Measurements from ENCODE around the gene PRRT1. TPM values are rescaled to one million over a fixed set of nuclear protein-coding genes. Genes with fewer than 3 reads are reported as not detected.

The PRRT1 gene
- total and polyA plus RNA-seq, 2 experiments from 2014 or later = 1.2 to 2.1 TPM

- Histone ChIP-seq H3K9me2 (ENCODE audit: insufficient read depth) (no peaks in the 10 kb centered on the region), H3K9me3 (ENCODE audit: low read depth) (no peaks in the 10 kb centered on the region), H4K20me1 (ENCODE audit: insufficient read depth) (no peaks in the 10 kb centered on the region), H3K27ac (peak overlapping the region; percentile 66; the same call in 1 of the 2 replicates), H3F3A (ENCODE audit: insufficient read depth) (no peaks in the 10 kb centered on the region; the same call in 1 of the 2 replicates), H3K4me1 (ENCODE audit: insufficient read depth) (peaks cover 28% of the 10 kb centered on the region), H3K9ac (peak overlapping the region; percentile 83; the same call in 1 of the 2 replicates), H2AFZ (peak overlapping the region; percentile 60), H3K4me2 (ENCODE audit: unreplicated experiment) (peak overlapping the region; percentile 90), H3K4me3 (peak overlapping the region; percentile 98), H3K36me3 (ENCODE audit: low read depth) (peaks cover 7% of the 10 kb centered on the region; the same call in 1 of the 2 replicates), H3K27me3 (replicated peaks; ENCODE audit: insufficient read depth) (no peaks in the 10 kb centered on the region), H3K79me2 (ENCODE audit: insufficient read depth) (peaks cover 51% of the 10 kb centered on the region)
- 80 to 87% methylated on average over 13 of the region's 13 CpGs for WGBS, 2 experiments (ENCODE audit: low coverage in 1 of 2, low lambda C conversion rate in 2 of 2, missing lambda C conversion rate in 2 of 2)
- DNase-seq = no peak
- TF ChIP-seq EZH2 (IDR thresholded peaks at IDR 0.05; ENCODE audit: insufficient read depth, poor library complexity, severe bottlenecking) (no peak), EZH2phosphoT487 (IDR thresholded peaks at IDR 0.05; ENCODE audit: insufficient read depth, low read depth) (no peak)
- in situ Hi-C loops (cut with MboI) = no loop called here
These were observed 22.9 kb downstream of the PRRT1 start for GRCh38 chr6:32128751-32129296.

GRCh38 chr6:32127717-32128592, 23.8 kb downstream of the PRRT1 start, which contains the start of gene ATF6B:
Gene ATF6B (minus strand): TSS chr6:32128246. CDS start chr6:32128207, 39 bp downstream.
- no peaks in the 10 kb centered on the region for H3K9me2 ChIP-seq (ENCODE audit: insufficient read depth)
- H3K4me2 ChIP-seq (ENCODE audit: unreplicated experiment) = peak within 1 kb of the TSS; percentile 90
- no peaks in the 10 kb centered on the region for H4K20me1 ChIP-seq (ENCODE audit: insufficient read depth)
- no peaks in the 10 kb centered on the region for H3K9me3 ChIP-seq (ENCODE audit: low read depth)
- in situ Hi-C loops (cut with MboI) = no loop called here
- peaks cover 51% of the 10 kb centered on the region for H3K79me2 ChIP-seq (ENCODE audit: insufficient read depth)
- H3K9ac ChIP-seq = peak within 1 kb of the TSS; percentile 97
- peak; percentile 100 for DNase-seq
- peak within 1 kb of the TSS; percentile 98 for H3K4me3 ChIP-seq
- 1% methylated on average over 33 to 44 of the region's 44 CpGs for WGBS, 2 experiments (ENCODE audit: low coverage in 1 of 2, low lambda C conversion rate in 2 of 2, missing lambda C conversion rate in 2 of 2)
- peaks cover 23% of the 10 kb centered on the region for H3K4me1 ChIP-seq (ENCODE audit: insufficient read depth)
- H3F3A ChIP-seq (ENCODE audit: insufficient read depth) = no peaks in the 10 kb centered on the region
- no peak for TF ChIP-seq EZH2 (IDR thresholded peaks at IDR 0.05; ENCODE audit: insufficient read depth, poor library complexity, severe bottlenecking)
- peak within 1 kb of the TSS; percentile 82 for H2AFZ ChIP-seq
- no peaks in the 10 kb centered on the region for H3K27me3 ChIP-seq (replicated peaks; ENCODE audit: insufficient read depth)
- peaks cover 11% of the 10 kb centered on the region; the same call in 1 of the 2 replicates for H3K36me3 ChIP-seq (ENCODE audit: low read depth)
- peak within 1 kb of the TSS; percentile 91 for H3K27ac ChIP-seq

- TF ChIP-seq EZH2phosphoT487 (IDR thresholded peaks at IDR 0.05; ENCODE audit: insufficient read depth, low read depth) (no peak), EZH2 (IDR thresholded peaks at IDR 0.05; ENCODE audit: insufficient read depth, poor library complexity, severe bottlenecking) (no peak)
- in situ Hi-C loops (cut with MboI) = no loop called here
- WGBS, 2 experiments (ENCODE audit: low coverage in 1 of 2, low lambda C conversion rate in 2 of 2, missing lambda C conversion rate in 2 of 2) = 2 to 3% methylated on average over 9 of the region's 9 CpGs
These were observed 24.4 kb downstream of the PRRT1 start for GRCh38 chr6:32127409-32127716.

GRCh38 chr6:32126880-32127279, 24.9 kb downstream of the PRRT1 start:
- Histone ChIP-seq H4K20me1 (ENCODE audit: insufficient read depth) (no peaks in the 10 kb centered on the region), H3K36me3 (ENCODE audit: low read depth) (peaks cover 11% of the 10 kb centered on the region; the same call in 1 of the 2 replicates), H3K4me2 (ENCODE audit: unreplicated experiment) (peak overlapping the region; percentile 82), H3K27ac (peak overlapping the region; percentile 91), H3K9me3 (ENCODE audit: low read depth) (no peaks in the 10 kb centered on the region), H3K9me2 (ENCODE audit: insufficient read depth) (no peaks in the 10 kb centered on the region), H3K4me3 (peak overlapping the region; percentile 98), H3F3A (ENCODE audit: insufficient read depth) (no peaks in the 10 kb centered on the region), H3K4me1 (ENCODE audit: insufficient read depth) (peaks cover 23% of the 10 kb centered on the region), H3K79me2 (ENCODE audit: insufficient read depth) (peaks cover 51% of the 10 kb centered on the region), H3K9ac (peak overlapping the region; percentile 97), H3K27me3 (replicated peaks; ENCODE audit: insufficient read depth) (no peaks in the 10 kb centered on the region), H2AFZ (no peak overlapping the region)
- TF ChIP-seq EZH2phosphoT487 (IDR thresholded peaks at IDR 0.05; ENCODE audit: insufficient read depth, low read depth) (no peak), EZH2 (IDR thresholded peaks at IDR 0.05; ENCODE audit: insufficient read depth, poor library complexity, severe bottlenecking) (no peak)
- DNase-seq = peak; percentile 46
- in situ Hi-C loops (cut with MboI) = no loop called here
- 41 to 49% methylated on average over 8 of the region's 8 CpGs for WGBS, 2 experiments (ENCODE audit: low coverage in 1 of 2, low lambda C conversion rate in 2 of 2, missing lambda C conversion rate in 2 of 2)

More at GRCh38 chr6:32127409-32127716, 24.4 kb downstream of the PRRT1 start:
- Histone ChIP-seq H3K4me3 (peak overlapping the region; percentile 98), H3K9ac (peak overlapping the region; percentile 97), H3K27ac (peak overlapping the region; percentile 91), H3K9me3 (ENCODE audit: low read depth) (no peaks in the 10 kb centered on the region), H3K4me1 (ENCODE audit: insufficient read depth) (peaks cover 23% of the 10 kb centered on the region), H3K36me3 (ENCODE audit: low read depth) (peaks cover 11% of the 10 kb centered on the region; the same call in 1 of the 2 replicates), H4K20me1 (ENCODE audit: insufficient read depth) (no peaks in the 10 kb centered on the region), H3K79me2 (ENCODE audit: insufficient read depth) (peaks cover 51% of the 10 kb centered on the region), H2AFZ (peak overlapping the region; percentile 82), H3F3A (ENCODE audit: insufficient read depth) (no peaks in the 10 kb centered on the region), H3K9me2 (ENCODE audit: insufficient read depth) (no peaks in the 10 kb centered on the region), H3K4me2 (ENCODE audit: unreplicated experiment) (peak overlapping the region; percentile 82), H3K27me3 (replicated peaks; ENCODE audit: insufficient read depth) (no peaks in the 10 kb centered on the region)
- no peak for DNase-seq
